Liver (tissue), 9 donors: ENCODE measurements around the gene TECTA. TPM values are rescaled to one million over a fixed set of nuclear protein-coding genes. Genes with fewer than 3 reads are reported as not detected.
"Not testable (repeated sequence)": the region's sequence is repeated elsewhere in the genome, so short reads cannot be mapped to it uniquely, and the experiment has no call there.

Experiments
- DNase-seq: peaks from one replicate; pipeline ENCODE4 v3.0.0-alpha.2; 2017; ENCODE audit warnings: low spot score
- H3K27ac ChIP-seq, 2 donors: one replicate each; pipeline ENCODE4 v1.7.0; 2013; ENCODE audit warnings: inconsistent platforms in 2 of 2, low read length in 2 of 2, control low read depth in 1 of 2, low read depth in 1 of 2, mild to moderate bottlenecking in 1 of 2
- H3K27me3 ChIP-seq, 4 donors: one replicate each; pipeline versions ENCODE4 v1.6.1 to v1.7.0; 2013; ENCODE audit warnings: low read length in 3 of 4, inconsistent platforms in 1 of 4, mild to moderate bottlenecking in 1 of 4, moderate library complexity in 1 of 4; ENCODE audit not compliant: control insufficient read depth in 4 of 4, insufficient read depth in 4 of 4
- H3K36me3 ChIP-seq, 4 donors: one replicate each; pipeline versions ENCODE4 v1.6.1 to v1.7.0; 2013; ENCODE audit warnings: low read length in 3 of 4, mild to moderate bottlenecking in 3 of 4, low read depth in 1 of 4, moderate library complexity in 1 of 4; ENCODE audit not compliant: control insufficient read depth in 4 of 4, insufficient read depth in 3 of 4
- H3K4me1 ChIP-seq, 4 donors: one replicate each; pipeline versions ENCODE4 v1.6.1 to v1.7.0; 2013; ENCODE audit warnings: low read length in 3 of 4, mild to moderate bottlenecking in 3 of 4, moderate library complexity in 1 of 4; ENCODE audit not compliant: control insufficient read depth in 4 of 4, insufficient read depth in 4 of 4
- H3K4me3 ChIP-seq, 3 donors: one replicate each; pipeline versions ENCODE4 v1.6.1 to v1.7.0; 2013; ENCODE audit warnings: low read length in 3 of 3, control low read depth in 1 of 3, low read depth in 1 of 3, mild to moderate bottlenecking in 1 of 3
- H3K9ac ChIP-seq, 2 donors: one replicate each; pipeline ENCODE4 v1.7.0; 2013; ENCODE audit warnings: low read length in 2 of 2, mild to moderate bottlenecking in 2 of 2, moderate library complexity in 2 of 2, control low read depth in 1 of 2, low read depth in 1 of 2
- H3K9me3 ChIP-seq, 4 donors: one replicate each; pipeline versions ENCODE4 v1.6.1 to v1.7.0; 2013; ENCODE audit warnings: low read length in 3 of 4; ENCODE audit not compliant: control insufficient read depth in 4 of 4
- ATF3 ChIP-seq: IDR thresholded peaks from 2 replicates; pipeline ENCODE4 v1.6.1; 2016; ENCODE audit warnings: antibody characterized with exemption
- CTCF ChIP-seq: fragments of 150-350 bp; IDR thresholded peaks from 2 replicates; pipeline ENCODE4 v1.5.1; 2017; ENCODE audit warnings: improper control_type of control experiment, low read depth, low read length; ENCODE audit not compliant: missing input control
- GABPA ChIP-seq, 2 donors: IDR thresholded peaks in 1 of 2; conservative IDR thresholded peaks in 1 of 2; 2 replicates each; pipeline ENCODE4 v1.6.1; 2016; ENCODE audit warnings: antibody characterized with exemption in 2 of 2, mild to moderate bottlenecking in 1 of 2, moderate library complexity in 1 of 2
- JUND ChIP-seq, 2 donors: IDR thresholded peaks; 2 replicates each; pipeline ENCODE4 v1.6.1; 2016; ENCODE audit warnings: antibody characterized with exemption in 2 of 2
- MAX ChIP-seq: IDR thresholded peaks from 2 replicates; pipeline ENCODE4 v1.6.1; 2016; ENCODE audit warnings: antibody characterized with exemption
- NR2F2 ChIP-seq: IDR thresholded peaks from 2 replicates; pipeline ENCODE4 v1.6.1; 2016; ENCODE audit warnings: antibody characterized with exemption
- REST ChIP-seq: IDR thresholded peaks from 2 replicates; pipeline ENCODE4 v1.6.1; 2016; ENCODE audit warnings: antibody characterized with exemption, mild to moderate bottlenecking
- RXRA ChIP-seq, 2 donors: IDR thresholded peaks; 2 replicates each; pipeline ENCODE4 v1.6.1; 2017 to 2018; ENCODE audit warnings: antibody characterized with exemption in 2 of 2, mild to moderate bottlenecking in 1 of 2
- SP1 ChIP-seq: IDR thresholded peaks from 2 replicates; pipeline ENCODE4 v1.6.1; 2018; ENCODE audit warnings: antibody characterized with exemption, mild to moderate bottlenecking
- TAF1 ChIP-seq: conservative IDR thresholded peaks from 2 replicates; pipeline ENCODE4 v1.6.1; 2016; ENCODE audit warnings: antibody characterized with exemption, mild to moderate bottlenecking
- YY1 ChIP-seq: IDR thresholded peaks from 2 replicates; pipeline ENCODE4 v1.6.1; 2016; ENCODE audit warnings: antibody characterized with exemption, mild to moderate bottlenecking
- WGBS: extraction: QIAGEN DNeasy Blood & Tissue Kit; methylation state at CpG from one replicate; pipeline ENCODE4 v1.1.7; 2013; 5-methylcytosine and 5-hydroxymethylcytosine counted together
- polyA plus RNA-seq, 2 donors: library from polyadenylated mRNA; stranded (reverse) in 1 of 2; unstranded in 1 of 2; fragments of 200-250 nt in 1 of 2; fragments of >200 nt in 1 of 2; fragmentation: Nextera tagmentation in 1 of 2; extraction: Ambion mirVana in 1 of 2; gene quantifications; one replicate each; pipeline versions ENCODE4 v1.2.1 to v1.2.3, GENCODE V29; 2013 to 2015
- total RNA-seq, 2 donors: library from RNA; depleted of rRNA; stranded (reverse); fragments of >200 nt; gene quantifications; one replicate each; pipeline ENCODE4 v1.2.3, GENCODE V29; 2014
- donor health status: healthy.
- donor health status: healthy.
- donor health status: healthy.
- donor health status: healthy.
- donor health status: healthy.

Gene TECTA
- total and polyA plus RNA-seq, 4 donors, result 0.46 to 2.4 (median 0.73) TPM

- Histone ChIP-seq H3K9ac (no peak overlapping the region), H3K4me1 (peaks cover under 1 to 44% (median 30%) of the 10 kb centered on the region in 4 donors), H3K27me3 (no peaks in the 10 kb centered on the region), H3K27ac (peak overlapping the region in 1 of 2 donors; percentile 29), H3K36me3 (no peaks in the 10 kb centered on the region), H3K4me3 (no peak overlapping the region), H3K9me3 (no peaks in the 10 kb centered on the region)
- TF ChIP-seq NR2F2 (peak; percentile 74), ATF3 (no peak), JUND (IDR thresholded peaks at IDR 0.05) (no peak)
- WGBS, result 74% methylated on average over 15 of the region's 15 CpGs
- DNase-seq, result no peak
Observed at GRCh38 chr11:121236115-121237001, 135.3 kb downstream of the TECTA start.

- not testable (repeated sequence) for H3K27ac ChIP-seq, H3K4me3 ChIP-seq, H3K9me3 ChIP-seq, H3K36me3 ChIP-seq, H3K9ac ChIP-seq, DNase-seq, H3K27me3 ChIP-seq
- peaks cover 5 to 35% (median 24%) of the 10 kb centered on the region in 4 donors for H3K4me1 ChIP-seq
- 81% methylated on average over 6 of the region's 6 CpGs for WGBS
Observed at GRCh38 chr11:121237247-121237646, 136.2 kb downstream of the TECTA start.

- no peak overlapping the region for H3K27ac ChIP-seq
- H3K4me3 ChIP-seq, result no peak overlapping the region
- no peak overlapping the region for H3K9ac ChIP-seq
- no peak for TF ChIP-seq SP1
- TF ChIP-seq ATF3, result no peak
- TF ChIP-seq MAX, result no peak
- TF ChIP-seq YY1, result no peak
- no peak for TF ChIP-seq REST
- no peak for TF ChIP-seq RXRA (IDR thresholded peaks at IDR 0.05)
- no peak for TF ChIP-seq TAF1
- no peak for TF ChIP-seq GABPA (IDR thresholded peaks at IDR 0.05 in 1 of 2, conservative IDR thresholded peaks at IDR 0.05 in 1 of 2)
- no peak for TF ChIP-seq CTCF
- no peaks in the 10 kb centered on the region for H3K9me3 ChIP-seq
- H3K4me1 ChIP-seq, result peaks cover 5 to 34% (median 22%) of the 10 kb centered on the region in 4 donors
- H3K27me3 ChIP-seq, result no peaks in the 10 kb centered on the region
- 82% methylated on average over 12 of the region's 12 CpGs for WGBS
- no peak for DNase-seq
- H3K36me3 ChIP-seq, result no peaks in the 10 kb centered on the region
Observed at GRCh38 chr11:121237686-121238658, 136.9 kb downstream of the TECTA start.
